Endothelial cell of umbilical vein (primary cell): Measurements from ENCODE around the gene RALGAPA1.

Experiments
- CTCF ChIP-seq, 2 donors: IDR thresholded peaks; 1 replicate in 1 of 2; 2 replicates in 1 of 2; pipeline ENCODE4 v1.5.1; 2011; ENCODE audit warnings: low read length in 2 of 2, mild to moderate bottlenecking in 2 of 2, moderate library complexity in 2 of 2, control low read depth in 1 of 2, inconsistent platforms in 1 of 2, low read depth in 1 of 2; ENCODE audit not compliant: insufficient read depth in 1 of 2; ENCODE audit errors: extremely low read depth in 1 of 2
- POLR2A ChIP-seq: IDR thresholded peaks from 2 replicates; pipeline ENCODE4 v1.6.1; 2012; ENCODE audit warnings: low read depth, mild to moderate bottlenecking, control low read depth, low read length
- POLR2AphosphoS5 ChIP-seq: IDR thresholded peaks from 2 replicates; pipeline ENCODE4 v1.6.1; 2012; ENCODE audit warnings: low read depth, mild to moderate bottlenecking, control low read depth, low read length, moderate library complexity; ENCODE audit not compliant: insufficient read depth
- TF ChIP-seq, protein P1 (sequence below): IDR thresholded peaks from 2 replicates; pipeline ENCODE4 v1.6.1; 2011; ENCODE audit not compliant: insufficient read depth, insufficient read length

GRCh38 chr14:35526962-35527361, 282.1 kb downstream of the RALGAPA1 start:
- TF ChIP-seq CTCF (IDR thresholded peaks at IDR 0.05; ENCODE audit: extremely low read depth in 1 of 2, insufficient read depth in 1 of 2, low read depth in 1 of 2, low read length in 2 of 2) (no peak), POLR2A (no peak), POLR2AphosphoS5 (no peak)
- TF ChIP-seq, protein P1, sequence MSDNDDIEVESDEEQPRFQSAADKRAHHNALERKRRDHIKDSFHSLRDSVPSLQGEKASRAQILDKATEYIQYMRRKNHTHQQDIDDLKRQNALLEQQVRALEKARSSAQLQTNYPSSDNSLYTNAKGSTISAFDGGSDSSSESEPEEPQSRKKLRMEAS: no peak
